Upper lobe of right lung (tissue), 1 donor: Measurements from ENCODE around the gene TANGO6. TPM values are rescaled to one million over a fixed set of nuclear protein-coding genes. Genes with fewer than 3 reads are reported as not detected.
"Not testable (repeated sequence)": the region's sequence is repeated elsewhere in the genome, so short reads cannot be mapped to it uniquely, and the experiment has no call there.

Experiments
- ATAC-seq: fragments of 200-7000 bp; cut with Tn5 transposase; one replicate; pipeline ENCODE4 v1.9.1; 2020; ENCODE audit warnings: mild to moderate bottlenecking, moderate library complexity
- DNase-seq: peaks from one replicate; pipeline ENCODE4 v3.0.0-alpha.2; 2020
- H3K27ac ChIP-seq: fragments of 200-600 bp; one replicate; pipeline ENCODE4 v1.8.0; 2022
- H3K27me3 ChIP-seq: fragments of 200-600 bp; one replicate; pipeline ENCODE4 v1.8.0; 2022; ENCODE audit warnings: mild to moderate bottlenecking
- H3K36me3 ChIP-seq: fragments of 200-600 bp; one replicate; pipeline ENCODE4 v1.8.0; 2022
- H3K4me1 ChIP-seq: fragments of 200-600 bp; one replicate; pipeline ENCODE4 v1.8.0; 2022
- H3K4me3 ChIP-seq: fragments of 200-600 bp; one replicate; pipeline ENCODE4 v1.8.0; 2022; ENCODE audit warnings: mild to moderate bottlenecking
- H3K9me3 ChIP-seq: fragments of 200-600 bp; one replicate; pipeline ENCODE4 v1.8.0; 2022
- CTCF ChIP-seq: fragments of 200-600 bp; IDR thresholded peaks from one replicate; pipeline ENCODE4 v1.8.0; 2022; ENCODE audit warnings: antibody characterized with exemption
- intact Hi-C: fragments of 100-400 bp; cut with DNase I; formaldehyde crosslinking; loops from one replicate; pipeline ENCODE4 v1.11.0; 2022
- total RNA-seq: library from RNA; stranded (reverse); fragmentation: NEBNext Ultra II Directional; extraction: Animal tissue kit (Norgen Biotek cat#: 25700); gene quantifications from one replicate; pipeline ENCODE4 v1.2.1, GENCODE V29; 2021
- donor health status: DM: no; HTN: yes; CAD: no; lungs with severe emphysema.

TANGO6 gene
- total RNA-seq, 1 donor from 2014 or later, result 19.1 TPM

- Histone ChIP-seq H3K27ac (no peak overlapping the region), H3K4me3 (no peak overlapping the region), H3K4me1 (no peaks in the 10 kb centered on the region), H3K36me3 (no peaks in the 10 kb centered on the region), H3K9me3 (no peaks in the 10 kb centered on the region), H3K27me3 (no peaks in the 10 kb centered on the region)
- no peak for TF ChIP-seq CTCF
- no peak for ATAC-seq
- no peak for DNase-seq
- intact Hi-C loops, result no loop called here
Observed at GRCh38 chr16:68833251-68833650, 10.1 kb upstream of the TANGO6 start.

GRCh38 chr16:68834550-68834949, 8.8 kb upstream of the TANGO6 start:
- no peaks in the 10 kb centered on the region for H3K4me1 ChIP-seq

GRCh38 chr16:68835970-68836369, 7.4 kb upstream of the TANGO6 start:
- no peaks in the 10 kb centered on the region for H3K36me3 ChIP-seq
- no peaks in the 10 kb centered on the region for H3K27me3 ChIP-seq
- TF ChIP-seq CTCF, result no peak
- DNase-seq (no peak), ATAC-seq (no peak)
- H3K4me3 ChIP-seq, result no peak overlapping the region
- no peaks in the 10 kb centered on the region for H3K4me1 ChIP-seq
- no peaks in the 10 kb centered on the region for H3K9me3 ChIP-seq
- no peak overlapping the region for H3K27ac ChIP-seq
- intact Hi-C loops, result no loop called here

More at GRCh38 chr16:68834550-68834949, 8.8 kb upstream of the TANGO6 start:
- intact Hi-C loops, result no loop called here
- no peaks in the 10 kb centered on the region for H3K36me3 ChIP-seq
- peak; percentile 74 for ATAC-seq
- H3K4me3 ChIP-seq, result no peak overlapping the region
- H3K27me3 ChIP-seq, result no peaks in the 10 kb centered on the region
- no peaks in the 10 kb centered on the region for H3K9me3 ChIP-seq
- H3K27ac ChIP-seq, result no peak overlapping the region
- no peak for TF ChIP-seq CTCF
- no peak for DNase-seq

GRCh38 chr16:68839831-68840230, 3.5 kb upstream of the TANGO6 start:
- Histone ChIP-seq H3K9me3 (no peaks in the 10 kb centered on the region), H3K27ac (no peak overlapping the region), H3K4me3 (no peak overlapping the region), H3K27me3 (no peaks in the 10 kb centered on the region), H3K36me3 (no peaks in the 10 kb centered on the region), H3K4me1 (peaks cover 14% of the 10 kb centered on the region)
- DNase-seq (no peak), ATAC-seq (no peak)
- TF ChIP-seq CTCF, result no peak
- intact Hi-C loops, result no loop called here

GRCh38 chr16:68842964-68843481, 308 bp upstream of the TANGO6 start:
- H3K27me3 ChIP-seq, intact Hi-C loops, ATAC-seq, H3K36me3 ChIP-seq, H3K9me3 ChIP-seq: not testable (repeated sequence)
- Histone ChIP-seq H3K27ac (peak overlapping the region; percentile 87), H3K4me3 (peak overlapping the region; percentile 94), H3K4me1 (peaks cover 14% of the 10 kb centered on the region)
- DNase-seq, result peak; percentile 50

GRCh38 chr16:68844211-68844564, 857 bp downstream of the TANGO6 start:
- intact Hi-C loops, result no loop called here
- DNase-seq (no peak), ATAC-seq (no peak)
- Histone ChIP-seq H3K9me3 (no peaks in the 10 kb centered on the region), H3K4me1 (peaks cover 14% of the 10 kb centered on the region), H3K36me3 (no peaks in the 10 kb centered on the region), H3K27ac (peak overlapping the region; percentile 87), H3K27me3 (no peaks in the 10 kb centered on the region), H3K4me3 (peak overlapping the region; percentile 94)
- no peak for TF ChIP-seq CTCF
